CD4-positive, alpha-beta T cell treated with Interleukin-21 for 1 hour (primary cell): ENCODE results near the gene KMT2C.
A peak's percentile ranks its signal among the peaks of the same experiment; 100 is the strongest.
"Not testable (repeated sequence)": the region's sequence is repeated elsewhere in the genome, so short reads cannot be mapped to it uniquely, and the experiment has no call there.

ENCODE experiments used
- DNase-seq: peaks from one replicate; pipeline ENCODE4 v3.0.0-alpha.2; 2020

KMT2C gene

DNA sequence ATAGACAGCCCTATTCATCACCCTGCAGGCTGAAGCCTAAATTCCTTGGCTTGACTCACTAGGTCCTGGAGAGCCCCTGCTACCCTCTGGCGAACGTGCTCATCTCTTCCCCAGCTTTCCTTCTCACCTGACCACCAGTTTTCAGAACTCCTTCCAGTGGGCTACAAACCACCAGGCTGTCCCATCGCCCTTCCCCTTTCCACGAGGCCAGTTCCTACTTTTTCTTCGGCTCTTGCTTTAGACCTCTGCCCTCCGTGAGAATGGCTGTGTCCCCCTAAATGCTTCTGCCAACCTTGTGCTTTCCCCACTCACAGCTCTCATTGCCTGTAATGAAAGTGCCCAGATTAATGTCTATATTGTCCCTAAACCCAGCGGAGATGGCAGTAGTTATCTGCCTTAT is 5.4 kb upstream of the KMT2C start:
- not testable (repeated sequence) for DNase-seq

DNA sequence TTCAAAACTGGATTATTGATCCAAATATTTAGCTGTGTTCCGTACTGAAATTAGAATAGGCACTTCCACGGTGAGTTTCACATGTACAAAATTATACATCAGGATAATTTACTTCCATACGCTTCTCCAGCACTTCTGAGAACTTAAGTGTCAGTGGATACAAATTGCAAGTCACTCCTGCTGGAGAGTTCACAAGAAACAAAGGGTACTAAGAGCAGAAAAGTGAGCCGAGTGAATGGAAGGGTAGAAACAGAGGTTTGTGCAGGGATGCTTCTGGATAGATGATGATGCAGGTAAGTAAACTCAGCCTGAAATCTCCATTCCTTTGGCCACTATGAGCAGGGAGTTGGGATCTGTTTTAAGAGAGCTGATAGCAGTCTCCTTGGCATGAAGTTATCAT is 2.2 kb upstream of the KMT2C start:
- DNase-seq, result not testable (repeated sequence)

- DNase-seq, result not testable (repeated sequence)
Observed at GRCh38 chr7:152436931-152437575, 1.2 kb upstream of the KMT2C start.

DNA sequence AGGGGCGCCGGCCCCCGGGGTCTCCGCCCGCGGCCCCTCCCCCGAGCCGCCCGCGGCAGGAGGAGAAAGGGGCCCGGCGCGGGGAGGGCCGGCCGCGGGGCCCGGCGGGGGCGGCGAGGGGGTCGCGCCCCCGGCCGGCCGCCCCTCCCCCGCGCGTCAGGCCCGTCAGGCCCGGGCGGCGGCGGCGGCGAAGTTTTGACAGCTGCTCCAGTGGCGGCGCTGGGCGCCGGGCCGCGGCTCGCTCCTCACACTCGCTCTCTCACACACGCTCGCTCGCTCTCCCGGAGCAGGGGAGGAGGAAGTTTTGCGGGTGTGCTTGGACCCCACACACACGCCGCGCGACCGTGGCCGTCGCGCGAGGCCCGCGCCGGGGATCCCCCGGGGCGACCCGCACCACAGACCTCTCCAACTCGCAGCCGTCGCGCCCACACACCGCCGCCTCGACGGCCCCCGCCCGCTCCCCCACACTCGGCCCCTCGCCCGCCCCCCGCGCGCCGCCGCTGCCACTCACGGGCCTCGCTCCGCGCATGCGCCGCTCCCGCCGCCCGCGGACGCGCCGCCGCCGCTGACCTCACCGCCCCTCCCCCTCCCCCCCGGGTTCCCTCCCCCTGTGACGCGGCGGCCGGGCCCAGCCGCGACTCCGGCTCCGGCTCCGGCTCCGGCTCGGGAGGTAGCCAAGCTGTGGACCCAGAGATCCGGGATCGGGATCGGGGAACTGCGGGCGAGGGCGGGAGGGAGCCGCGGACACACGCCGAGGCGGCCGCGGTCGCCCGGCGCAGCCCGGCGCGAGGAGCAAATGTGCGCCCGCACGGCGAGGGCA is 518 bp upstream of the KMT2C start:
- DNase-seq, result peak; percentile 94

DNA sequence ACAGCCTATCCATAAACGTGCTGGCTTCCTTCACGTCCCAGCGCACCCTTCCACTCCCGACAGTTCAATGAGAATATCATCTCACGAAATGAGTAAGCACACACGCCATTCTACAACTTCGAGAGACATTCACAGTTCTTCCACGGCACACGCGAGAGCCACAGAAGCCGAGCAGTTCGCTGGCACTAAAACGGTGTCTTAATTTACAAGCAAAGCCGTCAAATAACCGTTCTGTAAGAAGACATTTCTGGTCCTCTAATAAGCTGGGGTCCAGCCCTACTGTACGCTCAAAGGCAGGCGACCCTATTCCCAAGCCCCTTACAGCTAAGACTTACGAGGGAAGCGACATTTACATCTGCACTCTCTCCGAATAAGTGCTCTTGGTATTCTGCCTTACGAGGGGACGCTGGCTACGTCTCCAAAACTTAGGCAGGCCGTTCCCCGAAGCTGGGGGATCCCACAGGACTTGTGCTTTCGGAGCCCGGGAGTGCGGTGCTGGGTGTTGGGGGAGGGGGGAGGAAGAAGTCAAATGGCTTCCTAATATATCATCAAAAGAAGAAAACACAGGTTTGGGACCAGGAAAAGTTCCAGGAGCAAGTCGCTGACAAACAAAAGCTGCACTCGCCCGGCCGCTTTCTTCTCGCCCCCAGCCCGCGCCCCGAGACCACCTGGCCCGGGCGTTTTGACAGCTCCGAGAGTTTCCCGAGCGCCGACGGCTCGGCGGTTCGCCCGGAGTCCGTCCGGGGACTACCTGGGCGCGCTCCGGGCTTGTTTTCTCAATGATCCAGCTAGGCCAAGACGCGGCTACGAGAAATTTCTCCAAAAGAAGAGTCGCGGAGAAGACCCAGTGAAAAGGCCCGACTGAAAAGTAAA is 1.1 kb downstream of the KMT2C start:
- DNase-seq, result peak; percentile 34

DNA sequence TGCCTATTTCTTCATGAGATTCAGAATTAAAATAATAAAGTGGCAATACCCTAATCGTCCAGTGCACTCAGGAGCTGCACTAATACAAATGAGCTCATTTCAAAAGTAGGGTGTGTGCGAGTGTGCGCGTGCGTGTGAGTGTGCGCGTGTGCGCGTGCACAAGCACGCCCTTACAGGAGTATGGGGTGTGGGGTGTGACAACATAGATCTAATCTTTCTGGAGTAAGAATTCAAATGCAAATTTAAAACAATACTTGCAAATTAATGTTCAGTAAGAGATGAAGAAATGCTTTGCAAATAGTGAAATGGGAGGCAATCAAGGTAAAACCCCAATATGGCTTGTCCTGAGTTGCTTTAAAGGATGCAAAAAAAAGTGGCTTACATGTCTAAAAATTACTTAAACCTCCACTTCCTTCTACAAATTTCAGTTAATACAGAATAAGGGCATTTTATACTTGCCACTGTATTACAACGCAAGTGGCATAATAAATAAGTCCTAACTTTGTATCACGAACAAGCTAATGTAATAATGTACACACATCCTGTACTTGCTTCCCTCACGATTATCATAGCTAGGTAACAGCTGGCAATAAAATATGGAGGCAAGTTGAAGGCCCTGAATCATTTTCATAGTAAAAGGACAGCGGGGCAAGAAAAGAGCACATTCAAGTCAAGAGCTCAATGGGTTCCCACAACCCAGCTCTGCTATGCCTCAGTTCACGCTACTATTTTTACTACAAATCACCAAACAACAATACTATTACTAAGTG is 1.9 kb downstream of the KMT2C start:
- DNase-seq, result peak; percentile 82

DNA sequence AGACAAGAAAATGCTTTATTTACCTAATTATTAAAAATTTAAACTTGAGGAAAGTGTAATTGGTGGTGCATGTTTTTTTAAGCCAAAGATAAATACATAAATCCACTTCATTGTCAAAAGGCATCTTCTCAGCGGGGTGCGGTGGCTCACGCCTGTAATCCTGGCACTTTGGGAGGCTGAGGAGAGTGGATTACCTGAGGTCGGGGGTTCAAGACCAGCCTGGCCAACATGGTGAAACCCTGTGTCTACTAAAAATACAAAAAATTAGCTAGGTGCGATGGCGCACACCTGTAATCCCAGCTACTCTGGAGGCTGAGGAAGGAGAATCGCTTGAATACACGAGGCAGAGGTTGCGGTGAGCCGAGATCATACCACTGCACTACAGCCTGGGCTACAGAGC is 3.1 kb downstream of the KMT2C start:
- not testable (repeated sequence) for DNase-seq

DNA sequence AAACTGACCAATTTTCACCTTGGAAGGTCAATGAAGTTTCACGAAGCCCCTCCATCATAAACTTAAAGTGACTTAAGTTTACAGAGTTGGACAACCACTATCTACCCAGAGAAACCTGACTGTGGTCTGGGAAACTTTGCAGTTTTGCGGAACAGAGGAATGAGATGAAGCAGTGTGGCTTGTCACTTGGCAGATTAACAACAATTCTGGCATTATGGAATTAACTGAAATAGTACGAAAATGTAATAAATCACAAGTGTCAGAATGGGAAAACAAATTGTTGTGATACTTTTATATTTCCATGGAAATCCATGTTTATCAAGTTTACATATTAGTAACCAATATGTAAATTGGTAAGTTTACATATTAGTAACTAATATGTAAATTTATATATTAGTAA is 4.9 kb downstream of the KMT2C start:
- DNase-seq, result no peak

- not testable (repeated sequence) for DNase-seq
Observed at GRCh38 chr7:152430118-152430517, 5.7 kb downstream of the KMT2C start.

DNA sequence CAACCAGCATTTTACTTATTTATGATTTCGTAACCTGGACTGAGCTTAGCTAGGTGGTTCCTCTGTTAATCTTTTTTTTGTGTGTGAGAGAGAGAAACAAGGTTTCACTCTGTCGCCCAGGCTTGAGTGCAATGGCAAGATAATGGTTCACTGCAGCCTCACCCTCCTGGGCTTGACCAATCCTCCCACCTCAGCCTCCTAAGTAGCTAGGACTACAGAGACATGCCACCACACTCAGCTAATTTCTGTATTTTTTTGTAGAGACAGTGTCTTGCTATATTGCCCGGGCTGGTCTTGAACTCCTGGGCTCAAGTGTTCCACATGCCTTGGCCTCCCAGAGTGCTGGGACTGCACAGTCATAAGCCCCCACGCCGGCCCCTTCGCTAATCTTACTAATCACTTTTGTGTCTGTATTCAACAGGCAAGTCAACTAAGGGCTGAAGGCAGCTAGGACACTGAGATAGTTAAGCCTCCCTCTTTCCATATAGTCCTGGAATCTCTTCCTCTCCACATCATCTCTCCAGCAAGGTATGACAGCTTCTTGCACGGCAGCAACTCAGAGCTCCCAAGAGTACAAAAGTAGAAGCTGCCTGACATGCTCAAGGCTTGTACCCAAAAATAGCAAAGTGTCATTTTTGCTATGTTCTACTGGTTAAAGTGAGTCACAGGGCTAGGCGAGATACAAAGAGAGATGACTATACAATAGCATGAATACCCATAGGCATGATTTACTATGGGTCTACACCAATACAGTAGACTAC is 11.3 kb downstream of the KMT2C start:
- no peak for DNase-seq

GRCh38 chr7:152423991-152424347 is 11.8 kb downstream of the KMT2C start:
- DNase-seq, result no peak

GRCh38 chr7:152423171-152423570 is 12.6 kb downstream of the KMT2C start:
- not testable (repeated sequence) for DNase-seq

- not testable (repeated sequence) for DNase-seq
Observed at GRCh38 chr7:152420950-152421349, 14.9 kb downstream of the KMT2C start.

GRCh38 chr7:152419473-152420429 is 16.1 kb downstream of the KMT2C start:
- DNase-seq, result no peak

DNA sequence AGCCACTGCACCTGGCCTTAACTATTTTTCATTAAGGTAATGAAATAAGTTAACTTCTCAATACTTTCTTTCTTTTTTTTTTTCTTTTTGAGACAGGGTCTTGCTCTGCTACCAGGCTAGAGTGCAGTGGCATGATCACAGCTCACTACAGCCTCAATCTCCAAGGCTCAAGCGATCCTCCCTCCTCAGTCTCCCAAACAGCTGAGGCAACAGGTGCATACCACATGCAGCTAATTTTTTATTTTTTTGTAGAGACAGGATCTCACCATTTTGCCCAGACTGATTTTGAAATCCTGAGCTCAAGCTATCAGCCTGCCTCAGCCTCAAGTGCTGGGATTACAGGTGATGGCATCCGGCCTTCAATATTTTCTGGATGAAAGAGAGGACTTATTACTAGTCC is 21.0 kb downstream of the KMT2C start:
- no peak for DNase-seq

- DNase-seq, result no peak
Observed at GRCh38 chr7:152411389-152411788, 24.4 kb downstream of the KMT2C start.

DNA sequence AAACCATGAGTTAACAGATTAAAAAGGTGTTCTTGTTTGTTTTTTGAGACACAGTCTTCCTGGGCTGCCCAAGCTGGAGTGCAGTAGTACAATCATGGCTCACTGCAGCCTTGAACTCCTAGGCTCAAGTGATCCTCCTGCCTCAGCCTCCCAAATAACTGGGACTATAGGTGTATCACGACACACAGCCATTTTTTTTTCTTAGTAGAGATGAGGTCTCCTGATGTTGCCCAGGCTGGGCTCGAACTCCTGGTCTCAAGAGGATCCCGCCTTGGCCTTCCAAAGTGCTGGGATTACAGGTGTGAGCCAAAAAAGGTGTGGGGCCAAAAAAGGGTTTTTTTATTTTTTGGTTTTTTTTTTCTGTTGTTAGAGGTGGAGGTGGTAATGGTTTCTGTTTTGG is 29.3 kb downstream of the KMT2C start:
- no peak for DNase-seq

DNA sequence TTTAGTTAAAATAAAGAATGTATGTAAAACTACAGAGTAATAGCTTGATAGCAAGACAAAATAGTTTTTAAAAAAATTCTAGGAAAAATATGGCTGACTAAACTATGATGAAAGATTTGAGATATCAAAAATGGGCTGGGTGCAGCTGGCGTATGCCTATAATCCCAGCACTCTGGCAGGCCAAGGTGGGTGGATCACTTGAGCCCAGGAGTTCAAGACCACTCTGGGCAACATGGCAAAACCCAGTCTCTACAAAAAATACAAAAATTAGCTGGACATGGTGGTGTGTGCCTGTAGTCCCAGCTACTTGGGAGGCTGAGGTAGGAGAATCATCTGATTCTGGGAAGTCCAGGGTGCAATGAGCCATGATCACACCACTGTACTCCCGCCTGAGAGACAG is 29.8 kb downstream of the KMT2C start:
- DNase-seq, result not testable (repeated sequence)

DNA sequence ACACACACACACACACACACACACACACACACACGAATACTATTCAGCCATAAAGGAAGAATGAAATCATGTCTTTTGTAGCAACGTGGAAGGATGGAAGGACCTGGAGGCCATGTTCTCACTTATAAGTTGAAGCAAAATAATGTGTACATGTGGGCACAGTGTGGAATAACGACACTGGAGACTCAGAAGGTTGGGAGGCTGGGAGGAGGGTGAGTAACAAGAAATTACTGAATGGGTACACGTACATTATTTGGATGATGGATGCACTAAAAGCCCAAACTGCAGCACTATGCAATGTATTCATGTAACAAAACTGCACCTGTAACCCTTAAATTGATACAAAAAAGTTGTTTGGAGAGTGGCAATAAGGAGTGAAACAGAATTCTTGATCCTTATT is 32.1 kb downstream of the KMT2C start:
- no peak for DNase-seq

- DNase-seq, result no peak
Observed at GRCh38 chr7:152402384-152403250, 33.2 kb downstream of the KMT2C start.
